ENCODE data around the gene STEAP1B. TPM values are rescaled to one million over a fixed set of nuclear protein-coding genes. Genes with fewer than 3 reads are reported as not detected.

Gene STEAP1B
- total and polyA plus RNA-seq, 2 experiments from 2014 or later: 27.7 to 31.6 TPM

DNA sequence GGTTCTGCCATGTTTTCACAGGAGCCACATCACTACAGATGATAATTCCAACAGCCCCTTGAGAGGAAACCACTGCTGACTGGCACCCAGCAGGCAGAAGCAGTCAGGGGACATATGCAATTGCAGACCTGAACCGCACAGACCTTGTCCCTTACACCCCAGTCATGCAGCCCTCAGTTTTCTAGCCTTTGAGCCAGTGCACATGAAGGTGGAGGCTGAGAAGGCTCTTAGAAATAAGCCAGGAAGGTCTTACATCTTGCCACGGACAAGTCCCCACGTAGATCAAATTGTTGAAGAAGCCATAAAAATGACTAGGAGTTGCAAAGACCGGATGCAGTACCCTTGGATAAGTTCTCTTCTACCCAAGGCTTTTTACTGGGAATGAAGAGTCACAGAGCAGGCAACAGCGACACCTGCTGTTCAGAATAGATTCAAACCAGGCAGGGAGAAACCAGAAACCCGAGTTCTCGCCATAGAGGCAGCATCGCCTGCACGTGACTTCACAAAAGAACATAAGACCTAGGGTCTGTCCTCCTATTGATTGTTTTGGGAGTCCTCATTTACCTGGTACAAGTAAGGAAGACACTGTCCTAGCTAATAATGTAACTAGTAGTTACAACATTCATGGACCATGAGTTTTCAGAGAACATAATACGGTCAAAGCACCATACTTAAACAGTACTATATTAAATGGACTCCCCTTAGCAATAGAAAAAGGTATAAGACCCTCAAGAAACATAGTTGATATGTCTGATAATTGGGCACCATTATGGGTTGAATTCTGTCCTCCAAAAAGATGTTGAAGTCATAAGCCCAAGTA lies 11.1 kb downstream of the STEAP1B start:
- H3K27me3 ChIP-seq (replicated peaks; ENCODE audit: insufficient read depth): no peaks in the 10 kb centered on the region
- in situ Hi-C loops (cut with MboI): loop anchor here (5.0 kb wide), 1 partner anchor 382 kb away; no protein-coding TSS in a partner anchor
- H3K4me1 ChIP-seq (ENCODE audit: insufficient read depth): peaks cover 17% of the 10 kb centered on the region
- peak overlapping the region; percentile 43; the same call in 1 of the 2 replicates for H2AFZ ChIP-seq
- H3K4me2 ChIP-seq (ENCODE audit: unreplicated experiment): no peak overlapping the region
- peak; percentile 78 for DNase-seq
- no peak overlapping the region for H3K4me3 ChIP-seq
- H3K79me2 ChIP-seq (ENCODE audit: insufficient read depth): no peaks in the 10 kb centered on the region
- no peak overlapping the region for H3K9ac ChIP-seq
- H3K36me3 ChIP-seq (ENCODE audit: low read depth): peaks cover 6% of the 10 kb centered on the region; the same call in 1 of the 2 replicates
- TF ChIP-seq EZH2 (IDR thresholded peaks at IDR 0.05; ENCODE audit: insufficient read depth, poor library complexity, severe bottlenecking) (no peak), EZH2phosphoT487 (IDR thresholded peaks at IDR 0.05; ENCODE audit: insufficient read depth, low read depth) (no peak)
- 27 to 28% methylated on average over 10 of the region's 10 CpGs for WGBS, 2 experiments (ENCODE audit: low coverage in 1 of 2, low lambda C conversion rate in 2 of 2, missing lambda C conversion rate in 2 of 2)
- 0 out of 2 replicates have a peak, but pooled peaks cover 10% of the 10 kb centered on the region for H3F3A ChIP-seq (ENCODE audit: insufficient read depth)
- no peaks in the 10 kb centered on the region for H3K9me3 ChIP-seq (ENCODE audit: low read depth)
- no peaks in the 10 kb centered on the region for H3K9me2 ChIP-seq (ENCODE audit: insufficient read depth)
- no peaks in the 10 kb centered on the region for H4K20me1 ChIP-seq (ENCODE audit: insufficient read depth)
- no peak overlapping the region for H3K27ac ChIP-seq

DNA sequence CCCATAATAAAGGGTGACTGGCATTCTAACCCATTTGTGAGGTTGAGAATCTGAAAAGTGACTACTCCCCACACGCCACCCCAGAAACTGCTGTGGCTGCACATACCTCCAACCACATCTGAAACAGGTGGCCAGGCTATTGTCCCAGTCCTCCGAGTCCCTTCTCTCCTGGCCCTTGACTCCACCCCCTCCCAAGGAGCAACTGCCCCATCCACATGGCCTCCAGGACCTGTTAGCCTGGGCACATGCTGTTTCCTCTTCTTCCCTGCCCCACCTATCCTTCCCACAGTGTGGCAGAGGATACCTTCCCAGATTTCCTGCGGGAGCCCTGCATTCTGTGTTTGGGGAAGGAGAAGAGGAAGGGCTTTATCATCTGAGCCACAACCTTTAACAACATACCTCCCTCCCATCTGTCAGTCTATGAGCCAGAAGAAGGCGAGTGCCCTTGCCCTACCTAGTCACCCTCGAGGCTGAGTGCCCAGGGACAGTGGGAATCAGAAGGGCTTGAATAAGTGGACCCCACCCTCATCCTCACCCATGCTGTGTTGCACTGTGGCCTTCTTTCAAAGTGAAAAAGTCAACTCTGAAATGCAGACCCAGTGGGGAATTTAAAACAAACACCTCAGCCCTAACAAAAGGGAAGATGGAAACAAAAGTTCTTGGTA lies 11.9 kb downstream of the STEAP1B start:
- Histone ChIP-seq H3K4me3 (no peak overlapping the region), H3K36me3 (ENCODE audit: low read depth) (peaks cover 6% of the 10 kb centered on the region; the same call in 1 of the 2 replicates), H3K9me3 (ENCODE audit: low read depth) (no peaks in the 10 kb centered on the region), H3K27ac (no peak overlapping the region), H3K4me1 (ENCODE audit: insufficient read depth) (peaks cover 17% of the 10 kb centered on the region), H2AFZ (no peak overlapping the region), H4K20me1 (ENCODE audit: insufficient read depth) (no peaks in the 10 kb centered on the region), H3K9ac (no peak overlapping the region), H3K27me3 (replicated peaks; ENCODE audit: insufficient read depth) (no peaks in the 10 kb centered on the region), H3F3A (ENCODE audit: insufficient read depth) (0 out of 2 replicates have a peak, but pooled peaks cover 10% of the 10 kb centered on the region), H3K79me2 (ENCODE audit: insufficient read depth) (no peaks in the 10 kb centered on the region), H3K9me2 (ENCODE audit: insufficient read depth) (no peaks in the 10 kb centered on the region), H3K4me2 (ENCODE audit: unreplicated experiment) (no peak overlapping the region)
- TF ChIP-seq EZH2phosphoT487 (IDR thresholded peaks at IDR 0.05; ENCODE audit: insufficient read depth, low read depth): no peak
- TF ChIP-seq EZH2 (IDR thresholded peaks at IDR 0.05; ENCODE audit: insufficient read depth, poor library complexity, severe bottlenecking): no peak
- in situ Hi-C loops (cut with MboI): loop anchor here (5.0 kb wide), 1 partner anchor 381 kb away; no protein-coding TSS in a partner anchor
- no peak for DNase-seq
- 96 to 98% methylated on average over 5 of the region's 5 CpGs for WGBS, 2 experiments (ENCODE audit: low coverage in 1 of 2, low lambda C conversion rate in 2 of 2, missing lambda C conversion rate in 2 of 2)

DNA sequence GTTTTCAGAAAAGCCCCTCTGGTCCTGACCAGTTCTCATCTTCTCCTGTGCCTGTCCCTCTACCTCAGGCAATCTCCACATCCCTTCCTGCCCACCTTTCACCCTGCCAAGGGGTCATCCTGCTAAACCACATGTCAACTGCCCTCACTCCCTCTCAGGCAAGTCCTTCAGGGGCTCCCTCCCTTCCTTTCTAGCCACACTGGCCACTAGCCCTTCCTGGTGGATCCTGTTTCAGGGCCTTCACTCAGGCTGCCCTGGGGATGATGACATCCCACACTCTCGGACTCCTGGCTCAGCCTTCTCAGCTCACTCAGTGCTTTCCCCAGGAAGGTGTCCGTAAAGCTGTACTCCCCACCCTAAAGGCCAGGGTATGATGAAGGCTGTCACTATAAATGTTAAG lies 13.4 kb downstream of the STEAP1B start:
- H3K36me3 ChIP-seq (ENCODE audit: low read depth): peaks cover 6% of the 10 kb centered on the region; the same call in 1 of the 2 replicates
- WGBS, 2 experiments (ENCODE audit: low coverage in 1 of 2, low lambda C conversion rate in 2 of 2, missing lambda C conversion rate in 2 of 2): 85 to 87% methylated on average over 2 of the region's 2 CpGs
- H2AFZ ChIP-seq: no peak overlapping the region
- H3K9me2 ChIP-seq (ENCODE audit: insufficient read depth): no peaks in the 10 kb centered on the region
- H3K9ac ChIP-seq: no peak overlapping the region
- H3F3A ChIP-seq (ENCODE audit: insufficient read depth): peaks cover 10% of the 10 kb centered on the region; the same call in 1 of the 2 replicates
- H3K27me3 ChIP-seq (replicated peaks; ENCODE audit: insufficient read depth): no peaks in the 10 kb centered on the region
- H3K27ac ChIP-seq: no peak overlapping the region
- H3K9me3 ChIP-seq (ENCODE audit: low read depth): no peaks in the 10 kb centered on the region
- no peaks in the 10 kb centered on the region for H4K20me1 ChIP-seq (ENCODE audit: insufficient read depth)
- DNase-seq: no peak
- H3K4me3 ChIP-seq: no peak overlapping the region
- peaks cover 32% of the 10 kb centered on the region for H3K4me1 ChIP-seq (ENCODE audit: insufficient read depth)
- in situ Hi-C loops (cut with MboI): loop anchor here (5.0 kb wide), 1 partner anchor 379 kb away; no protein-coding TSS in a partner anchor
- no peak overlapping the region for H3K4me2 ChIP-seq (ENCODE audit: unreplicated experiment)
- no peaks in the 10 kb centered on the region for H3K79me2 ChIP-seq (ENCODE audit: insufficient read depth)
- TF ChIP-seq EZH2phosphoT487 (IDR thresholded peaks at IDR 0.05; ENCODE audit: insufficient read depth, low read depth) (no peak), EZH2 (IDR thresholded peaks at IDR 0.05; ENCODE audit: insufficient read depth, poor library complexity, severe bottlenecking) (no peak)

DNA sequence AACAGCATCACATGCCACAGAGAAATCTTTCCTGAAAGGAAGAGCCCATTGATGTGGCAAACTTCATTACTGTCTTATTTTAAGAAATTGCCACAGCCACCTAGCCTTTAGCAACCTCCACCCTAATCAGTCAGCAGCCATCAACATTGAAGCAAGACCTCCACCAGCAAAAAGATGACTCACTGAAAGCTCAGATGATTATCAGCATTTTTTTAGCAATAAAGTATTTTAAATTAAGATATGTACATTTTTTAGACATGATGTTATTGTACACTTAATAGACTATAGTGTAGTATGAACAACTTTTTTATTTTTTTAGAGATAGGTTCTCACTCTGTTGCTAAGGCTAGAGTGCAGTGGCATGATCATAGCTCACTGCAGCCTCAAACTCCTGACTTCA lies 14.8 kb downstream of the STEAP1B start:
- Histone ChIP-seq H3K27ac (no peak overlapping the region), H3K79me2 (ENCODE audit: insufficient read depth) (no peaks in the 10 kb centered on the region), H3K9me3 (ENCODE audit: low read depth) (no peaks in the 10 kb centered on the region), H3K9me2 (ENCODE audit: insufficient read depth) (no peaks in the 10 kb centered on the region), H3K9ac (no peak overlapping the region), H3K4me2 (ENCODE audit: unreplicated experiment) (peak overlapping the region; percentile 2), H3K27me3 (replicated peaks; ENCODE audit: insufficient read depth) (no peaks in the 10 kb centered on the region), H3K36me3 (ENCODE audit: low read depth) (no peaks in the 10 kb centered on the region), H3K4me1 (ENCODE audit: insufficient read depth) (peaks cover 36% of the 10 kb centered on the region), H3K4me3 (no peak overlapping the region), H2AFZ (no peak overlapping the region), H4K20me1 (ENCODE audit: insufficient read depth) (no peaks in the 10 kb centered on the region), H3F3A (ENCODE audit: insufficient read depth) (peaks cover 10% of the 10 kb centered on the region; the same call in 1 of the 2 replicates)
- DNase-seq: peak; percentile 40
- TF ChIP-seq EZH2phosphoT487 (IDR thresholded peaks at IDR 0.05; ENCODE audit: insufficient read depth, low read depth): no peak
- no peak for TF ChIP-seq EZH2 (IDR thresholded peaks at IDR 0.05; ENCODE audit: insufficient read depth, poor library complexity, severe bottlenecking)
- in situ Hi-C loops (cut with MboI): loop anchor here (5.0 kb wide), 1 partner anchor 378 kb away; no protein-coding TSS in a partner anchor

All from GM23248 (cell line).